ENCODE results near the gene TGFBR3. TPM values are rescaled to one million over a fixed set of nuclear protein-coding genes. Genes with fewer than 3 reads are reported as not detected.

TGFBR3 gene
- total RNA-seq, 1 donor from 2014 or later = 51.7 TPM

GRCh38 chr1:91776068-91776794 lies 109.7 kb downstream of the TGFBR3 start:
- no peak for DNase-seq
- Histone ChIP-seq H3K4me3 (no peak overlapping the region), H3K4me1 (peaks cover 16% of the 10 kb centered on the region), H3K9me3 (no peaks in the 10 kb centered on the region), H3K27ac (no peak overlapping the region), H3K27me3 (ENCODE audit: low read depth) (no peaks in the 10 kb centered on the region), H3K36me3 (no peaks in the 10 kb centered on the region)
- TF ChIP-seq, protein P1, sequence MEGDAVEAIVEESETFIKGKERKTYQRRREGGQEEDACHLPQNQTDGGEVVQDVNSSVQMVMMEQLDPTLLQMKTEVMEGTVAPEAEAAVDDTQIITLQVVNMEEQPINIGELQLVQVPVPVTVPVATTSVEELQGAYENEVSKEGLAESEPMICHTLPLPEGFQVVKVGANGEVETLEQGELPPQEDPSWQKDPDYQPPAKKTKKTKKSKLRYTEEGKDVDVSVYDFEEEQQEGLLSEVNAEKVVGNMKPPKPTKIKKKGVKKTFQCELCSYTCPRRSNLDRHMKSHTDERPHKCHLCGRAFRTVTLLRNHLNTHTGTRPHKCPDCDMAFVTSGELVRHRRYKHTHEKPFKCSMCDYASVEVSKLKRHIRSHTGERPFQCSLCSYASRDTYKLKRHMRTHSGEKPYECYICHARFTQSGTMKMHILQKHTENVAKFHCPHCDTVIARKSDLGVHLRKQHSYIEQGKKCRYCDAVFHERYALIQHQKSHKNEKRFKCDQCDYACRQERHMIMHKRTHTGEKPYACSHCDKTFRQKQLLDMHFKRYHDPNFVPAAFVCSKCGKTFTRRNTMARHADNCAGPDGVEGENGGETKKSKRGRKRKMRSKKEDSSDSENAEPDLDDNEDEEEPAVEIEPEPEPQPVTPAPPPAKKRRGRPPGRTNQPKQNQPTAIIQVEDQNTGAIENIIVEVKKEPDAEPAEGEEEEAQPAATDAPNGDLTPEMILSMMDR (IDR thresholded peaks at IDR 0.05) = no peak
- intact Hi-C loops (cut with DNase I) = no loop called here
- no peak for ATAC-seq

- Histone ChIP-seq H3K36me3 (no peaks in the 10 kb centered on the region), H3K27ac (no peak overlapping the region), H3K4me1 (peaks cover 13% of the 10 kb centered on the region), H3K27me3 (ENCODE audit: low read depth) (no peaks in the 10 kb centered on the region), H3K4me3 (no peak overlapping the region), H3K9me3 (no peaks in the 10 kb centered on the region)
- intact Hi-C loops (cut with DNase I) = no loop called here
- ATAC-seq (no peak), DNase-seq (no peak)
- TF ChIP-seq, protein P1 (IDR thresholded peaks at IDR 0.05) = no peak
Observed at GRCh38 chr1:91775227-91775626, 110.7 kb downstream of the TGFBR3 start.

- intact Hi-C loops (cut with DNase I) = no loop called here
- no peak for DNase-seq
- H3K9me3 ChIP-seq = no peaks in the 10 kb centered on the region
- no peaks in the 10 kb centered on the region for H3K27me3 ChIP-seq (ENCODE audit: low read depth)
- H3K27ac ChIP-seq = no peak overlapping the region
- no peaks in the 10 kb centered on the region for H3K36me3 ChIP-seq
- H3K4me3 ChIP-seq = no peak overlapping the region
- H3K4me1 ChIP-seq = peaks cover 8% of the 10 kb centered on the region
- no peak for ATAC-seq
- TF ChIP-seq, protein P1 (IDR thresholded peaks at IDR 0.05) = no peak
Observed at GRCh38 chr1:91774520-91775203, 111.3 kb downstream of the TGFBR3 start.

DNA sequence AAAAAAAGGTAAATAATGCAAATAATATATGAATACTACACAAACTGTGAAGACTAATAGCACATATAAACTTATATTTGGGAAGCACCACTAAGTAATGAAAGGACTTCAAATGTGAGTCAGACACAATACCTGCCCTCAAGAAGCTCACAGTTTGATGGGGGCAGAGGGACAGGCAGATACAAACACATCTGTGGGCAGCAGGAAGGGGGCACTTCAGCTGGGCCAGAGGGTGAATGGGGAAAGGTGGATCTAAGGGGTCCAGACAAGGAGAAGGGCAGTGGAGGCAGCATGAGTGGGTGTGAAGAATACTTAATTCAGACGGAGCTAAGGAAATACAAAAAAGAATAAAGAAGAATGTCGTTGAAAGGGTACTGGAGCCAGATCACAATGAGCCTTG lies 114.2 kb downstream of the TGFBR3 start:
- no peak overlapping the region for H3K27ac ChIP-seq
- no peak for DNase-seq
- H3K4me3 ChIP-seq = no peak overlapping the region
- no peaks in the 10 kb centered on the region for H3K27me3 ChIP-seq (ENCODE audit: low read depth)
- H3K9me3 ChIP-seq = no peaks in the 10 kb centered on the region
- no peaks in the 10 kb centered on the region for H3K36me3 ChIP-seq
- ATAC-seq = no peak
- TF ChIP-seq, protein P1 (IDR thresholded peaks at IDR 0.05) = no peak
- intact Hi-C loops (cut with DNase I) = no loop called here
- no peaks in the 10 kb centered on the region for H3K4me1 ChIP-seq

DNA sequence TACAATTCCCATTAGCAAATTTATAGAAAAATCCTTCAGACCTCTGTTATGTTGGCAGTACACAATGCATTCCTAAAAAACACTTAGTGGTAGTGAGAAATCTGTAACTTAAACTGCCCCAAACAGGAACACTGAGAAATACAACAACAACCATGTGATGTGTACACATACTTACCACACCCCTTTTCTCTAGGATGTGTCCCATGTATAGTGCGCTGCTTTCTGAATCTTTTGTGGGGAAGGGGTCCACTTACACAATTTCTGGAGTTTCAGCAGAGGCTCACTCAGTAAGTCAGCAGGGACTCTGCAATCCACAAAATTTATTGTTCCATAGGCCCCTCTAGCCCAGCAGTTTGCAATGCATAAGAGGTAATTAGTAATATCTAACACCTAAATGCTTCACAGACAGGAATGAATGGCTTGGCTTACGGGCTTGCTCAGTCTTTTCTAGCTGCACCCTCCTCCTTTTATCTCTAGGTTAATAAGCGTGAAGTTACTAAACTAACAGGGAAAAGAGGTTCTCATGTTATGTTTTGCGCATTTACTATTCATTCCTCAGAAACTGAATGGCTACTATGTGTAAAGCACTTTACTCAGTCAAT lies 115.2 kb downstream of the TGFBR3 start:
- Histone ChIP-seq H3K27me3 (ENCODE audit: low read depth) (no peaks in the 10 kb centered on the region), H3K27ac (no peak overlapping the region), H3K4me1 (no peaks in the 10 kb centered on the region), H3K9me3 (no peaks in the 10 kb centered on the region), H3K36me3 (no peaks in the 10 kb centered on the region), H3K4me3 (no peak overlapping the region)
- DNase-seq (no peak), ATAC-seq (peak in 1 of 2 donors; percentile 39)
- intact Hi-C loops (cut with DNase I) = no loop called here
- TF ChIP-seq, protein P1 (IDR thresholded peaks at IDR 0.05) = no peak
